Measurements from ENCODE around the gene SRGAP3. TPM values are rescaled to one million over a fixed set of nuclear protein-coding genes. Genes with fewer than 3 reads are reported as not detected.

Gene SRGAP3
- total RNA-seq, 1 experiment from 2014 or later: 0.69 TPM

DNA sequence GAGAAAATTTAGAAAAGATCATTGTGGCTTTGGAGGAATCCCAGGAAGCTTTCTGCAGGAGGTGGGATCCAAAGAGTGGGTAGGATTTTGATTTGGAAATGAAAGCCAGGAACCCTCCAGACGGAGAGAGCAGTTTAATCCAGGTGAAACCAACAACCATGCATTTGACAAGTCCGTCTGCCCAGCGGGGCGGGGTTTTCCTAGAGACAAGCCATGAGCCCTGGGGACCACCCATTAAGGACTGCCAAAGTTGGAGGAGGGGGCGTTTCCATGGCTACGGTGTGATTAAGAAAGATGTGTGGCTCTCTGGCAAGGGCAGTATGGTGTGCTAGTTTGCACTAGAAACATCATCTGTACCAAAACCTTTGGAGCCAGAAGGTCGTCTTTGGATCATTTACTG is 53.4 kb downstream of the SRGAP3 start:
- Histone ChIP-seq H3K27me3 (replicated peaks; ENCODE audit: insufficient read depth, low read depth, low read length, poor library complexity) (peaks cover 4% of the 10 kb centered on the region), H3K4me1 (ENCODE audit: insufficient read depth, low read length, poor library complexity, severe bottlenecking) (no peaks in the 10 kb centered on the region), H3K27ac (ENCODE audit: low read depth, low read length, poor library complexity, severe bottlenecking) (no peak overlapping the region), H3K4me3 (ENCODE audit: low read depth, low read length, poor library complexity, severe bottlenecking) (no peak overlapping the region), H3K9me3 (ENCODE audit: low read depth, low read length, poor library complexity, severe bottlenecking) (no peaks in the 10 kb centered on the region), H3K36me3 (ENCODE audit: insufficient read depth, low read length, poor library complexity, severe bottlenecking) (no peaks in the 10 kb centered on the region)
- ChIA-PET POLR2A (ENCODE audit: low non-redundant PET) (no interaction called here), CTCF (no interaction called here)
- BruUV-seq (replicated peaks): no TSS peak
- intact Hi-C loops (cut with micrococcal nuclease; ENCODE audit: unreplicated experiment): no loop called here
- no peak for DNase-seq (ENCODE audit: low spot score)
- TF ChIP-seq, protein P1, sequence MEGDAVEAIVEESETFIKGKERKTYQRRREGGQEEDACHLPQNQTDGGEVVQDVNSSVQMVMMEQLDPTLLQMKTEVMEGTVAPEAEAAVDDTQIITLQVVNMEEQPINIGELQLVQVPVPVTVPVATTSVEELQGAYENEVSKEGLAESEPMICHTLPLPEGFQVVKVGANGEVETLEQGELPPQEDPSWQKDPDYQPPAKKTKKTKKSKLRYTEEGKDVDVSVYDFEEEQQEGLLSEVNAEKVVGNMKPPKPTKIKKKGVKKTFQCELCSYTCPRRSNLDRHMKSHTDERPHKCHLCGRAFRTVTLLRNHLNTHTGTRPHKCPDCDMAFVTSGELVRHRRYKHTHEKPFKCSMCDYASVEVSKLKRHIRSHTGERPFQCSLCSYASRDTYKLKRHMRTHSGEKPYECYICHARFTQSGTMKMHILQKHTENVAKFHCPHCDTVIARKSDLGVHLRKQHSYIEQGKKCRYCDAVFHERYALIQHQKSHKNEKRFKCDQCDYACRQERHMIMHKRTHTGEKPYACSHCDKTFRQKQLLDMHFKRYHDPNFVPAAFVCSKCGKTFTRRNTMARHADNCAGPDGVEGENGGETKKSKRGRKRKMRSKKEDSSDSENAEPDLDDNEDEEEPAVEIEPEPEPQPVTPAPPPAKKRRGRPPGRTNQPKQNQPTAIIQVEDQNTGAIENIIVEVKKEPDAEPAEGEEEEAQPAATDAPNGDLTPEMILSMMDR (conservative IDR thresholded peaks at IDR 0.05; ENCODE audit: low read depth, low read length): no peak
- TF ChIP-seq EZH2 (IDR thresholded peaks at IDR 0.05; ENCODE audit: borderline replicate concordance, low read depth, low read length, poor library complexity, severe bottlenecking): no peak

DNA sequence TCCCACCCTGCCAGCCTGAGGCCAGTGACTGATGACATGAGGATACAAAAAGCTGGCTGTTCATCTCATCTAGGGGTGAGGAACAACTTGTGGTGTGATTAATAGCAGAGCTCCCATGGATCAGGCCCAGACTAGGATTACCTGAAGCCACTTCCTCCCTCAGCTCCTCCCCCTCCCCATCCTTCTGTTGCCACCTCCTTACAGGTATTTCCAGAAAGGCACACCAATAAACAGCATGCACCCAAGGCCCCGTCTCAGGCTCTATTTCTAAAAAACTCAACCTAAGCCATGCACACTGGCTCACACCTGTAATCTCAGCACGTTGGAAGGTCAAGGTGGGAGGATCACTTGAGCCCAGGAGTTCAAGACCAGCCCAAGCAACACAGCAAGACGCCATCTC is 54.1 kb downstream of the SRGAP3 start:
- H3K27me3 ChIP-seq (replicated peaks; ENCODE audit: insufficient read depth, low read depth, low read length, poor library complexity): peaks cover 4% of the 10 kb centered on the region
- POLR2A ChIA-PET (ENCODE audit: low non-redundant PET): no interaction called here
- H3K27ac ChIP-seq (ENCODE audit: low read depth, low read length, poor library complexity, severe bottlenecking): no peak overlapping the region
- DNase-seq (ENCODE audit: low spot score): no peak
- H3K4me3 ChIP-seq (ENCODE audit: low read depth, low read length, poor library complexity, severe bottlenecking): no peak overlapping the region
- BruUV-seq (replicated peaks): no TSS peak
- no peaks in the 10 kb centered on the region for H3K4me1 ChIP-seq (ENCODE audit: insufficient read depth, low read length, poor library complexity, severe bottlenecking)
- intact Hi-C loops (cut with micrococcal nuclease; ENCODE audit: unreplicated experiment): no loop called here
- no peaks in the 10 kb centered on the region for H3K9me3 ChIP-seq (ENCODE audit: low read depth, low read length, poor library complexity, severe bottlenecking)
- H3K36me3 ChIP-seq (ENCODE audit: insufficient read depth, low read length, poor library complexity, severe bottlenecking): no peaks in the 10 kb centered on the region
- TF ChIP-seq, protein P1 (conservative IDR thresholded peaks at IDR 0.05; ENCODE audit: low read depth, low read length): no peak
- no peak for TF ChIP-seq EZH2 (IDR thresholded peaks at IDR 0.05; ENCODE audit: borderline replicate concordance, low read depth, low read length, poor library complexity, severe bottlenecking)
- CTCF ChIA-PET: no interaction called here

DNA sequence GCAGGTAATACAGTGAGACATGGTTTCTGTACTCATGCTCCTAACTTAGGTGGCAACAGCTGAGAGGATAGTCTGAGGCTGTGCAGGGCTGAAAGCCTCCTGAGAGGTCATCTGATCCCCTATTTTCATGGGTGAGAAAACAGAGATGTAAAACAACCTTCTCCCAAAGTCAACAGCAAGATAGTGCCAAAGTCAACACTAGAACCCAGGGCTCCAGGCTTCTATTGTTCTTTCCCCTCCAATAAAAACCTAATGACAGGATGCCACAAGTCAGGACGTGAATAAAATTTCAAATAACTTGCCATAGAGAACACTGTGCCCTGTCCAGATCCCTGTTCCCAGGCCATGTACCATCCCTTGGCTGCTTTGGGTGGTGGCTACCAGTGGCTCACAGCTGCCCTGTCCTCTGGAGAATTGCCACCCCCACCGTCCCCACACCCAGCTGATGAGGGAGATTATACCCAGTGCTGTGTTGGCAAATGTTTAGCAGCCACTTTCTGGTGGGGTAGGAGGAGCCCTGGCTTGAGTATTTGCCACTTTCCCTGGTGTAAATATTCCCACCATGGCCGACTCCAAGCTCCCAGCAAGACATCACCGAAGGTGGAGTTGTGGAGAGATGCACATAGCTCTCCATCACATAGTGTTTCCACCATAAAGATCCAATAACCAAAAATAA is 54.8 kb downstream of the SRGAP3 start:
- no TSS peak for BruUV-seq (replicated peaks)
- intact Hi-C loops (cut with micrococcal nuclease; ENCODE audit: unreplicated experiment): no loop called here
- Histone ChIP-seq H3K4me1 (ENCODE audit: insufficient read depth, low read length, poor library complexity, severe bottlenecking) (no peaks in the 10 kb centered on the region), H3K4me3 (ENCODE audit: low read depth, low read length, poor library complexity, severe bottlenecking) (no peak overlapping the region), H3K9me3 (ENCODE audit: low read depth, low read length, poor library complexity, severe bottlenecking) (no peaks in the 10 kb centered on the region), H3K36me3 (ENCODE audit: insufficient read depth, low read length, poor library complexity, severe bottlenecking) (no peaks in the 10 kb centered on the region), H3K27me3 (replicated peaks; ENCODE audit: insufficient read depth, low read depth, low read length, poor library complexity) (peaks cover 4% of the 10 kb centered on the region), H3K27ac (ENCODE audit: low read depth, low read length, poor library complexity, severe bottlenecking) (no peak overlapping the region)
- TF ChIP-seq EZH2 (IDR thresholded peaks at IDR 0.05; ENCODE audit: borderline replicate concordance, low read depth, low read length, poor library complexity, severe bottlenecking): no peak
- TF ChIP-seq, protein P1 (conservative IDR thresholded peaks at IDR 0.05; ENCODE audit: low read depth, low read length): no peak
- ChIA-PET POLR2A (ENCODE audit: low non-redundant PET) (no interaction called here), CTCF (no interaction called here)
- no peak for DNase-seq (ENCODE audit: low spot score)

All from A673 (cell line).